Neural progenitor cell (in vitro differentiated cells): Measurements from ENCODE around the gene ERICH4. TPM values are rescaled to one million over a fixed set of nuclear protein-coding genes. Genes with fewer than 3 reads are reported as not detected.

Source experiments
- DNase-seq: peaks from one replicate; pipeline ENCODE4 v3.0.0-alpha.2; 2016; ENCODE audit warnings: low spot score
- H2AFZ ChIP-seq: fragments of 200-600 bp; sonication (generic); replicated peaks from 2 replicates; pipeline ENCODE4 v1.6.1; 2016; ENCODE audit warnings: antibody characterized with exemption
- H3F3A ChIP-seq: fragments of 200-600 bp; sonication (generic); 2 replicates; pipeline ENCODE4 v1.6.1; 2016; ENCODE audit warnings: antibody characterized with exemption, low read depth
- H3K27ac ChIP-seq: fragments of 200-600 bp; sonication (generic); 2 replicates; pipeline ENCODE4 v1.5.1; 2016; ENCODE audit warnings: mild to moderate bottlenecking
- H3K27me3 ChIP-seq: fragments of 200-600 bp; sonication (generic); 2 replicates; pipeline ENCODE4 v1.6.1; 2016; ENCODE audit warnings: mild to moderate bottlenecking, moderate library complexity
- H3K36me3 ChIP-seq: fragments of 200-600 bp; sonication (generic); 2 replicates; pipeline ENCODE4 v1.5.1; 2016
- H3K4me1 ChIP-seq: fragments of 200-600 bp; sonication (generic); 2 replicates; pipeline ENCODE4 v1.6.1; 2016; ENCODE audit warnings: mixed run types
- H3K4me2 ChIP-seq: fragments of 200-600 bp; sonication (generic); 2 replicates; pipeline ENCODE4 v1.6.1; 2016
- H3K4me3 ChIP-seq: fragments of 200-600 bp; sonication (generic); 2 replicates; pipeline ENCODE4 v1.5.1; 2016
- H3K79me2 ChIP-seq: fragments of 200-600 bp; sonication (generic); 2 replicates; pipeline ENCODE4 v1.6.1; 2016; ENCODE audit warnings: low read depth
- H3K9ac ChIP-seq: fragments of 200-600 bp; sonication (generic); 2 replicates; pipeline ENCODE4 v1.6.1; 2016
- H3K9me3 ChIP-seq: fragments of 200-600 bp; sonication (generic); 2 replicates; pipeline ENCODE4 v1.5.1; 2016; ENCODE audit warnings: low read depth
- H4K20me1 ChIP-seq: fragments of 200-600 bp; sonication (generic); 2 replicates; pipeline ENCODE4 v1.6.1; 2016; ENCODE audit warnings: low read depth
- H3K27ac Mint-ChIP-seq: 3 replicates; pipeline ENCODE4 v1.8.0; 2021; ENCODE audit warnings: mixed read lengths
- H3K27me3 Mint-ChIP-seq: 2 replicates; pipeline ENCODE4 v1.8.0; 2022; ENCODE audit warnings: low read depth, mild to moderate bottlenecking, inconsistent platforms, moderate library complexity, mixed read lengths; ENCODE audit not compliant: insufficient read depth
- H3K36me3 Mint-ChIP-seq: 3 replicates; pipeline ENCODE4 v1.8.0; 2021; ENCODE audit warnings: mixed read lengths
- H3K4me1 Mint-ChIP-seq: 3 replicates; pipeline ENCODE4 v1.8.0; 2021; ENCODE audit warnings: mixed read lengths
- H3K4me3 Mint-ChIP-seq: 3 replicates; pipeline ENCODE4 v1.8.0; 2021; ENCODE audit warnings: mild to moderate bottlenecking, moderate library complexity, mixed read lengths
- H3K9me3 Mint-ChIP-seq: 3 replicates; pipeline ENCODE4 v1.8.0; 2020; ENCODE audit warnings: mixed read lengths
- CTCF ChIP-seq: fragments of 200-600 bp; sonication (generic); IDR thresholded peaks from 2 replicates; pipeline ENCODE4 v1.5.1; 2017; ENCODE audit warnings: antibody characterized with exemption, mild to moderate bottlenecking
- EZH2 ChIP-seq: fragments of 200-600 bp; sonication (generic); IDR thresholded peaks from 2 replicates; pipeline ENCODE4 v1.6.1; 2017; ENCODE audit warnings: antibody characterized with exemption, mild to moderate bottlenecking, moderate library complexity
- EZH2phosphoT487 ChIP-seq: fragments of 200-600 bp; sonication (generic); IDR thresholded peaks from 2 replicates; pipeline ENCODE4 v1.6.1; 2017; ENCODE audit warnings: antibody characterized with exemption
- total RNA-seq: library from RNA; depleted of rRNA; stranded (reverse); fragments of >200 nt; gene quantifications from 2 replicates; pipeline ENCODE4 v1.2.3, GENCODE V29; 2015; ENCODE audit warnings: low replicate concordance

The ERICH4 gene
- total RNA-seq, 1 donor from 2014 or later = not detected

- Mint-ChIP-seq H3K36me3 (no peaks in the 10 kb centered on the region), H3K9me3 (peaks cover 4% of the 10 kb centered on the region), H3K4me1 (peaks cover 5% of the 10 kb centered on the region), H3K27ac (no peak overlapping the region), H3K4me3 (no peak overlapping the region), H3K27me3 (peaks cover 21% of the 10 kb centered on the region)
- H3K9me3 ChIP-seq = no peaks in the 10 kb centered on the region
- H3K4me2 ChIP-seq = no peak overlapping the region
- H3K27me3 ChIP-seq = peaks cover 27% of the 10 kb centered on the region
- no peak overlapping the region for H3K27ac ChIP-seq
- TF ChIP-seq EZH2 (no peak), EZH2phosphoT487 (no peak)
- H3K4me1 ChIP-seq = no peaks in the 10 kb centered on the region
- no peaks in the 10 kb centered on the region for H3K79me2 ChIP-seq
- H4K20me1 ChIP-seq = no peaks in the 10 kb centered on the region
- no peak overlapping the region for H2AFZ ChIP-seq
- H3K9ac ChIP-seq = no peak overlapping the region
- no peak overlapping the region for H3K4me3 ChIP-seq
- no peaks in the 10 kb centered on the region for H3K36me3 ChIP-seq
- DNase-seq = no peak
- no peaks in the 10 kb centered on the region for H3F3A ChIP-seq
Observed at GRCh38 chr19:41445575-41445974, 2.6 kb downstream of the ERICH4 start.

- Histone ChIP-seq H3K4me1 (no peaks in the 10 kb centered on the region), H3K27ac (no peak overlapping the region), H3K4me3 (no peak overlapping the region), H3K79me2 (no peaks in the 10 kb centered on the region), H3K9me3 (no peaks in the 10 kb centered on the region), H2AFZ (no peak overlapping the region), H3K27me3 (peaks cover 27% of the 10 kb centered on the region), H3K36me3 (no peaks in the 10 kb centered on the region), H3K4me2 (no peak overlapping the region), H3K9ac (no peak overlapping the region), H4K20me1 (no peaks in the 10 kb centered on the region), H3F3A (no peaks in the 10 kb centered on the region)
- TF ChIP-seq EZH2 = no peak
- TF ChIP-seq CTCF = peak; percentile 4
- no peak for DNase-seq
- Mint-ChIP-seq H3K27ac (no peak overlapping the region), H3K36me3 (no peaks in the 10 kb centered on the region), H3K27me3 (peaks cover 20% of the 10 kb centered on the region), H3K4me1 (peaks cover 5% of the 10 kb centered on the region), H3K9me3 (no peaks in the 10 kb centered on the region), H3K4me3 (no peak overlapping the region)
Observed at GRCh38 chr19:41447732-41448332, 4.9 kb downstream of the ERICH4 start.

- Mint-ChIP-seq H3K36me3 (no peaks in the 10 kb centered on the region), H3K4me1 (peaks cover 5% of the 10 kb centered on the region), H3K4me3 (peak overlapping the region; percentile 64), H3K27me3 (peaks cover 17% of the 10 kb centered on the region), H3K9me3 (no peaks in the 10 kb centered on the region), H3K27ac (no peak overlapping the region)
- Histone ChIP-seq H2AFZ (peak overlapping the region; percentile 96), H3K9ac (no peak overlapping the region), H3F3A (no peaks in the 10 kb centered on the region), H3K27ac (no peak overlapping the region), H3K4me3 (peak overlapping the region; percentile 35), H3K27me3 (peaks cover 27% of the 10 kb centered on the region), H4K20me1 (no peaks in the 10 kb centered on the region), H3K4me1 (no peaks in the 10 kb centered on the region), H3K79me2 (no peaks in the 10 kb centered on the region), H3K4me2 (peak overlapping the region; percentile 66), H3K9me3 (no peaks in the 10 kb centered on the region), H3K36me3 (no peaks in the 10 kb centered on the region)
- TF ChIP-seq EZH2 = no peak
- peak; percentile 99 for TF ChIP-seq CTCF
- peak; percentile 86 for DNase-seq
Observed at GRCh38 chr19:41449079-41449864, 6.3 kb downstream of the ERICH4 start.

GRCh38 chr19:41449865-41450178 lies 6.9 kb downstream of the ERICH4 start:
- DNase-seq = no peak
- no peaks in the 10 kb centered on the region for H3K79me2 ChIP-seq
- H3K9me3 ChIP-seq = no peaks in the 10 kb centered on the region
- H3K4me1 ChIP-seq = no peaks in the 10 kb centered on the region
- H3K4me3 ChIP-seq = no peak overlapping the region
- no peak overlapping the region for H2AFZ ChIP-seq
- H3K36me3 ChIP-seq = no peaks in the 10 kb centered on the region
- no peak overlapping the region for H3K27ac Mint-ChIP-seq
- no peaks in the 10 kb centered on the region for H3F3A ChIP-seq
- H3K27me3 Mint-ChIP-seq = peaks cover 17% of the 10 kb centered on the region
- no peaks in the 10 kb centered on the region for H3K36me3 Mint-ChIP-seq
- H3K9me3 Mint-ChIP-seq = no peaks in the 10 kb centered on the region
- H3K4me3 Mint-ChIP-seq = no peak overlapping the region
- peaks cover 27% of the 10 kb centered on the region for H3K27me3 ChIP-seq
- H4K20me1 ChIP-seq = no peaks in the 10 kb centered on the region
- no peak overlapping the region for H3K27ac ChIP-seq
- no peak overlapping the region for H3K9ac ChIP-seq
- no peak for TF ChIP-seq EZH2
- no peak overlapping the region for H3K4me2 ChIP-seq
- H3K4me1 Mint-ChIP-seq = peaks cover 5% of the 10 kb centered on the region
